Jurkat, Clone E6-1 (cell line): ENCODE measurements around the gene FCGR3B. TPM values are rescaled to one million over a fixed set of nuclear protein-coding genes. Genes with fewer than 3 reads are reported as not detected.
A peak's percentile ranks its signal among the peaks of the same experiment; 100 is the strongest.
"Not testable (repeated sequence)": the region's sequence is repeated elsewhere in the genome, so short reads cannot be mapped to it uniquely, and the experiment has no call there.

Source experiments
- DNase-seq: peaks from one replicate; pipeline ENCODE4 v3.0.0-alpha.2; 2011; ENCODE audit warnings: low read depth, low spot score
- H3K4me3 ChIP-seq: 2 replicates; pipeline ENCODE4 v1.5.1; 2011; ENCODE audit warnings: mild to moderate bottlenecking, low read length, control low read depth, moderate library complexity
- polyA plus RNA-seq: library from polyadenylated mRNA; unstranded; fragments of >200 nt; gene quantifications from one replicate; pipeline ENCODE4 v1.2.1, GENCODE V29; 2012; ENCODE audit warnings: missing spikeins; ENCODE audit not compliant: insufficient read length, insufficient read depth

FCGR3B gene
- not detected for polyA plus RNA-seq

DNA sequence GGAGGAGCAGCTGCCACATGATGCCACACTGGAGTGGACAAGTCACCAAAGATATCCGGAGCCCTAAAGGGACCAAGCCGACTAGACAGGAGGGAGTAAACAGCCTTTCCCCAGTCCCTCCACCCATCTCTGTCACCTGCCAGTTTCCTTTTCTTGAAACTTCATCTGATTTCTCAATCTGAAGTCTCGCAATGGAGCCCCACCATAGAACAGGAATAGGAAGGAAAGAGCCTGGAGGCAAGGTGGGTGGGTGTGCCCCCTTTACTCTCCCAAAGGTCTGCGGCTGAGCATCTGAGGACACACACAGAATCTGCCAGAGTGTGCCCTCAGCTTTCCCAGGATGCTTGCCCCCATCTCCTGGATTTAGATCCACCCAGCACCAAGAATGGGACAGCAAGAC lies at the start of gene FCGR3B:
FCGR3B (minus strand) TSS at position 101 of the 400 bp plus-strand sequence; CDS start at position 19, 82 bp downstream.
- no peak within 1 kb of the TSS for H3K4me3 ChIP-seq
- no peak for DNase-seq

- no peak for DNase-seq
- no peak overlapping the region for H3K4me3 ChIP-seq
These were observed 47.5 kb upstream of the FCGR3B start for GRCh38 chr1:161678500-161678899.

- no peak overlapping the region for H3K4me3 ChIP-seq
- no peak for DNase-seq
These were observed 46.1 kb upstream of the FCGR3B start for GRCh38 chr1:161676958-161677689.

- no peak for DNase-seq
- no peak overlapping the region for H3K4me3 ChIP-seq
These were observed 45.5 kb upstream of the FCGR3B start for GRCh38 chr1:161676441-161676840.

DNA sequence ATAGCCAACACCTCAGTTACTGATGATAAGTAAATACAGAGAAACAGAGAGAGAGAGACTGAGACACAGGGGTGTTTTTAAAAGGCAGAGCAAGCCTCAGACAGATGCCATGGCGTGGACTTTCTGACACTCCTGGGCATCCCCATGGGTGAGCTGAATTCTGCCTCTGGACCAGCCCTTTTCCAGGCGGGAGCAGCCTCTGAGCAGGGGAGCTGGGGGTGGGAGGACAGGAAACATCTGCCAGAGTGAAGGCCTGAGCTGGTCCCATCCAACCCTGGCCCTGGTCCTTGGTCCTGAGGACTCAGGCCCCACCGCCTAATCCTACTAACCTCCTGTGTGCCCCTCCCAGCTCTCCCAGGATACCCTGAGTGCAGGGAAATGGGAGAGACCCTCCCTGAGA lies 43.9 kb upstream of the FCGR3B start:
- DNase-seq, H3K4me3 ChIP-seq: not testable (repeated sequence)

DNA sequence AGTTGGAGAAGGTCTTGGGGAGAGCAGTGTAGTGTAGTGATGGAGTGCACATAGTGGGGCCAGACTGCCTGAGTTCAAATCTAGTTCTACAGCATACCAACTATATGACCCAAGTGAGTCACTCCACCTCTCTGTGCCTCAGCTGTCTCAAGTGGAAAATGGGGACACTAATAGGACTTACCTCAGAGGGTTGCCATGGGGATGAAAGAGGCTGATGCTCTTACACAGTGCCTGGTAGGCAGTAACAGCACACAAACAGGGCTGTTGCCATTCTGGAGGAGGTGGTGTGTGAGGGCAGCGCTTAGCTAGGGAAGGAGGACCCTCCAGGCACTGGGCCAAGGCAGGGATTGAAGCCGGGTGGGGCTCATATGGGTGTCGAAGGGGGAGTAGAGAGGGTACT lies 43.5 kb upstream of the FCGR3B start:
- H3K4me3 ChIP-seq, DNase-seq: not testable (repeated sequence)

DNA sequence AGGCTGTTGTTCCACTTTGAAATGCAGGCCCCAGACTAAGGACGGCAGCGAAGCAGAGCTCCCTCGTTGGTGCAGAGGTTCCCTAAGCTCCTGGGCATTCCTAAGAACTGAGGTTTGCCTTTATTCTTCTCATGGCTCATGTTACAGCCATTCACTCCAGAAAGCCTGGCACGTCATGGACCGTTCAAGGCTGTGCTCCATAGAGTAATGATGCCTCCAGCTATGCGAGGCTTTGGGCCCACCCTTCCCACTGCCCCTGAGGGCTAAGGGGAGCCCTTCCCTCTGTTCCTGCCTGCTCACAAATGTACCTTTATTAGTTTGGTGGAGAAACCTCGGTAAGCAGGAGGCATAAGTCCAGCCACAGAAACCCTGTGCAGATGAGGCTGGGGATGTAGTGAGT lies 42.5 kb upstream of the FCGR3B start:
- not testable (repeated sequence) for H3K4me3 ChIP-seq, DNase-seq

DNA sequence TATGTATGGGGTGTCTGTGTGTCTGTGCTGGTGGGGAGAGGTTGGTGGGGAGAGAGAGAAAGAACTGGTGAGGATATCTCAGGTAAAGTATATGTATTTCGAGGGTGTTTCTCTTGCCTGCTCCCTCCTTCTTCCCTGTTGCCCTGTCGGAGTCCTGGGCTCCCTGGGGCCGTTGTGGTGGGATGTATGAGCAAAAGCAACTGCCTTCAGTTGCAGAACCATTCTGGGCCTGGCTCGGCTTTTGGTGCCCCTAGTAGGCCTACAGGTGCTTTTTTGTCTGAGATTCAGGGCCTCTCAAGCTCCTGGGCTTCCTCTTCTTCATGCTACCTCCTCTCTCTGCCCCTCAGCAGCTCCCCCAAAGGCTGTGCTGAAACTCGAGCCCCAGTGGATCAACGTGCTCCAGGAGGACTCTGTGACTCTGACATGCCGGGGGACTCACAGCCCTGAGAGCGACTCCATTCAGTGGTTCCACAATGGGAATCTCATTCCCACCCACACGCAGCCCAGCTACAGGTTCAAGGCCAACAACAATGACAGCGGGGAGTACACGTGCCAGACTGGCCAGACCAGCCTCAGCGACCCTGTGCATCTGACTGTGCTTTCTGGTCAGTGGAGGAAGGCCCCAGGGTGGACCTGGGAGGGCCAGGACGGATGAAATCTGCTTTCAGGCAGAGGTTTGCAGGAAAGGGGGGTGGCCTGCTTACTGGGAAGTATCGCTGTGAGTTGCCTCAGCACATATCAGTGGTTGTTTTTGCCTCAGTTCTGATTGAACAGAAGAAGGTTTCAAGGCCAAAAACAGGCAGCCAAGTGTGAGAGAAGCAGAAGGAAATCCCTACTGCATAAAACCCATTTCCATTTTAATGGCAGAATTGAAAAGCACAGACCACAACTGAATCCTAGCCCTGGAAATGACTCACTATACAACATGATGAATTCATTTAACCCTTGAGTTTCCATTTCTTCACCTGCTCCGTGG lies 40.4 kb upstream of the FCGR3B start:
- not testable (repeated sequence) for H3K4me3 ChIP-seq, DNase-seq

- H3K4me3 ChIP-seq, DNase-seq: not testable (repeated sequence)
These were observed 33.7 kb upstream of the FCGR3B start for GRCh38 chr1:161664689-161665088.

- DNase-seq, H3K4me3 ChIP-seq: not testable (repeated sequence)
These were observed 32.6 kb upstream of the FCGR3B start for GRCh38 chr1:161663569-161663968.

DNA sequence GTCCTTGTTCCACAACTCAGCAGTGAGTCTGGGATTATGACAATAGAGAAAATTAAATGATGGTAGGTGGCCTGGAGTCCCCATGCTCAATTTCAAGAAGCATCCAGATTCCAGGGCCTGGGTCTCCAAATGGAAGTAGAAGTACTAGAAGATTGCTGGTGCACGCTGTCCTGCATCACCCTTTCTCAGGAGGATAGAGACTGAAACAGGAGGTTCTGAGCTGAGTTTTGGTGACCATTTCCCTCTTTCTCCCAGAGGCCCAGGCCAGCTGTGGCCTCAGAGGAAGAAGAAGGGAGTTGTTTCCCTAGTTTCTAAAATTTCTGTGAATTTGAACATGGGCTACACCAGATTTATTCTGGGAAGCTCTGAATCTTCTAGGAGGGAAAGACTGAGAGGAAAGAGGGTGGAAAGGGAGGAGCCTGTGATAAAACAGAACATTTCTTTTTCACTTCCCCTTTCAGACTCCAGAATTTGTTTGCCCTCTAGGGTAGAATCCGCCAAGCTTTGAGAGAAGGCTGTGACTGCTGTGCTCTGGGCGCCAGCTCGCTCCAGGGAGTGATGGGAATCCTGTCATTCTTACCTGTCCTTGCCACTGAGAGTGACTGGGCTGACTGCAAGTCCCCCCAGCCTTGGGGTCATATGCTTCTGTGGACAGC lies 31.8 kb upstream of the FCGR3B start, which contains the start of gene FCGR2B:
FCGR2B (plus strand) TSS at position 460 of the 656 bp plus-strand sequence; CDS start at position 559, 99 bp downstream.
- H3K4me3 ChIP-seq, DNase-seq: not testable (repeated sequence)

DNA sequence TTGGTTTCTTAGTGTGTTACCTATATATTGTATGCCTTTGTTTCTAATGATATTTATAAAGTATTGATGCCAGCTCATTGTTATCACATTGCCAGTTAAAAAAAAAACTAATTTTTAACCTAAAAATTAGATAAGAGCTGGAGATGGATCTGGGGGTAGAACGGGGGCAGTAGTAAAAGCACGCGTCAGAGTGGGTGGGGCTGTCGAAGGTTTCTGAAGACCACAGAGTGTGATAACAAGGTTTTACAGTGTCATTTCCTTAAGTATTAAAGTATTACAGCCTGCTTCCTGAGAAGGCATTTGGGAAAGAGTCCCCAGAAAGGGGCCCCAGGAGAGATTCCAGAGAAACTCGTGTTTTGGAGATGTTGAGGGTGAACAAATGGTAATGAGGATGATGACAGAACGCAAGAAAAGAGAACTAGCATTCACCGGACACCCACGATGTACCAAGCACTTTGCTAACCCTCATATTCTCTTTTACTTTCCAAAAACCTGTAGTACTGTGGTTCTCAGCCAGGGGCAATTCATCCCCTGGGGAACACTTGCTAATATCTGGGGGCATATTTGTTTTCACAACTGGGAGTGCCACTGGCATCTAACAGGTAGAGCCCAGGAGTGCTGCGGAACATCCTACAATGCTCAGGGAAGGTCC lies 30.8 kb upstream of the FCGR3B start:
- not testable (repeated sequence) for DNase-seq, H3K4me3 ChIP-seq

DNA sequence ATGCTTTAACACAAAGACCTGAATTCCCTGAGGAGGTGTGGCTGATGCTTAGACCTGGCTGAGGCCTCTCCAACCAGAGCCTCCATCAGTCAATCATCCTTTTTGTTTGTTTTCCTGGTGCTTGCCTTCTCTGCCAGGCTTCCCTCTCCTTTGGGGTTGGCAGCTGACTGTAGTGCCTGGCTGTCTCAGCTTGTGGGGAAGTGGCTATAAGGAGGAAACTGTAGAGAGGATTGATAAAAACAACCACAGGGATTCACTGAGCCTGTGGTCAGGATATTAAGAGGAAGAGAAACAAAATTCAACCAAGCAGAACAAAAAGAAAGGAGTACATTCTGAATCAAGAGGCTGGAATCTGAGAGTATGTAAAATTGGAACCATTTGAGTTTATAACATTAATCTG lies 27.5 kb upstream of the FCGR3B start:
- H3K4me3 ChIP-seq, DNase-seq: not testable (repeated sequence)

DNA sequence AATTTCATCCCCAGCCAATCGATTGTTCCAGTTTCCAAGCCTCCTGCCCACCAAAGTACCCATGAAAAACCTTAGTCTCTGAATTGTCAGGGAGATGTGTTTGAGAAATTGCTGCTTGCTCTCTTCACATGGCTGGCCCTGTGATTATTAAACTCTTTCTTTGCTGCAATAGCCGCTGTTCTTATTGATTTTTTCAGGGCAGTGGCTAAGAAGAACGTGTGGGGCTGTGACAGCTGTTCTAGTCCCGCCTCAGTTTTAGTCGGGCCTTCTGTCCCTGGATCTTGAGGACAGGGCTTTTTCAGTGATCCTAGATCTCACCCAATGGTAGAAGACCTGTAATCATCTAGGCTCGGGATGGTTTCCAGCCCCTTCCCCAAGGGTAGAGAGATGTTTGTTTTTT lies 23.0 kb upstream of the FCGR3B start:
- not testable (repeated sequence) for DNase-seq, H3K4me3 ChIP-seq

DNA sequence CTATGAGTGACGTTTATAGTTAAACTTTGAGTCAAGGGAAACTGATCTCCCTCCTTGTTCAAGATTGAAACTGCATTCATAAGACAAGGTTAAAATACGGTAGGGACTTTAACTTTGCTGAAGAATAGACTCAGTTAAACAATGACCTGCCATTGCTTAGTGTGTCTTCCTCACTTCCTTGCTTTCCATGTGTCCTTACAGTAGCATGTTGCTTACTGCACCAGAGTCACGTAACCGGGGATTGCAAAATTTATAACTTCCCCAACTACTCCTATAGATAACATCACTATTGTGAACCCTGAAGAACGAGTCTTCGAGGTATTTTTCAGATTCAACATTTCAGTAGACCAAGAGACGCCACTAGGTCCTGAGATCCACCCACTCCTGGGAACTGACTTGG lies 22.6 kb upstream of the FCGR3B start:
- H3K4me3 ChIP-seq, DNase-seq: not testable (repeated sequence)

DNA sequence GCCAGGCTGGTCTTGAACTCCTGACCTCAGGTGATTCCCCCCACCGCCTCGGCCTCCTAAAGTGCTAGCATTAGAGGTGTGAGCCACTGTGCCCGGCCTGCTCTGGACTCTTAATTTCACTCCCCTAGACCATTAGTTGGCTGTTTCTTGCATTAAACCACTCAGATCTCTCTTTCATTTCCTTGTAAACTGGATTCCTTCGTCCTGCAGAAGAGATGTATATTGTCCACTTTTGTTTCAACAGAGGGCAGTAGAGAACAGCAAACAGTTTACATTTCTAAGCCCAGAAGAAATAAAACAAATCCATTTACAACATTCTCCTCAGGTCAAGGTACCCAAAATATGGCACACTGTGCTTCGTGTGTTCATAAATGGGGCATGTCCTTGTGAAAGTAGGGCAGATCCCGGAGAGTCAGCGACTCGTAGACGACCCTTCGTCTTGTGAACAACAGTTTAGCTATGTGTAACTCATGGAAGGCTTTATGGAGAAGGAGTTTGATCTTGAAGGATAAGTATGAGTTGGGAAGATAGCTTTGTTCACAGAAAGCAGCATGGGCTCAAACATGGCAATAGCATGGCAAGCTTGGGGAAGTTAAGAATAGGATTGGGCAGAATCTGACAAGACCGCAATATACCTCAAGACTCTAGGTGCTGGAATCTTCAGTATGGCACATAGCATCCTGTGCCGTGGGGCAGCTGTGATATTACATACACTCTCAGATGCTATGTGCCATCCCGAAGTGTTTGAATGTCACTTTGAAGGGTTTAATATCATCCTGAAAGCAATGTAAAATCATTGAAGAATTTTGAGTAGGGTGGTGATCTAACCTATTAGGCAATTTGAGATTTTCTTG lies 16.8 kb upstream of the FCGR3B start:
- peak; percentile 4 for DNase-seq

DNA sequence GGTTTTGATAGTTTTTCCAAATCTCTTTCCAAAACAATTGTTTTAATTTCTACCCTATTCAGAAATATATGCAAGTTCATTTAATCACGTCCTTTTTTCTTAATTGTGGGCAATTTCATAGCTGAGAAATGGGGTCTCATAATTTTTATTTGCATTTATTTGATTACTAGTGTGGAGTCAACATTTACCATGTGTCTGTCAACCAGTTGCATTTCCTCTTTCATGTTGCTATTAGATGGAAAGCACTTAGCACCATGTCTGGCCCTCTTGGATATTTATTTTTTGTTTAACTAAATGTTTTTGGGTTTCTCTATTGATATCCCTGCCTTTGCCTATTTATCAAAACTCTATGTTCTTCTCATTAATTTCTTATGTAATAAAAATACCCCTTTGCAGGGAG lies 13.9 kb upstream of the FCGR3B start:
- not testable (repeated sequence) for H3K4me3 ChIP-seq, DNase-seq

More for the DNA sequence above, 16.8 kb upstream of the FCGR3B start:
- not testable (repeated sequence) for H3K4me3 ChIP-seq
